ENCODE measurements around the gene ZNF385B.

DNA sequence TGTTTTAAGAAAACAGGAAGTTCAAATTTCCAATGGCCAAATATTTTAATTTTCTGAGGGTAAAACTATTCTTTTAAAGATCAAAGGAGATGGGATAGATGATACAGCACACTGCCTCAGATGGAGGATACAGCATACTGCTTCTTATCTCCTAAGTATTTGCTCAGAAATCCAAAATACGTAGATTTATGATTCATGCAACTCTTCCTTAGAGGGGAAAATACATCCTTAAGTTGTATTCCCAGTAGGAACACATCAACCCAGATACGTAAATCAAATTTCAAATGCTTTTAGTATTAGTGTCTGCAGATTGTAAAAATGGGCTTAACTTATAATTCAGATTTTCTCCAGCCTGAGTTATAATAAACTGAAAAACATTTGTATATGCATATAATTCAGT lies 235.2 kb downstream of the ZNF385B start:
- TF ChIP-seq POLR2AphosphoS5 (IDR thresholded peaks at IDR 0.05) (no peak), EP300 (IDR thresholded peaks at IDR 0.05) (no peak)

Data from stomach (tissue), 4 donors.